Stimulated activated CD8-positive, alpha-beta memory T cell treated with anti-CD3 and anti-CD28 coated beads, Interleukin-2, amount 100 ng/mL, for 48 hours (primary cell): ENCODE results near the gene USP16.

Experiments used
- DNase-seq, 2 donors: peaks; one replicate each; pipeline ENCODE4 v3.0.0-alpha.2; 2020; ENCODE audit warnings: low read depth in 2 of 2

Gene USP16

DNA sequence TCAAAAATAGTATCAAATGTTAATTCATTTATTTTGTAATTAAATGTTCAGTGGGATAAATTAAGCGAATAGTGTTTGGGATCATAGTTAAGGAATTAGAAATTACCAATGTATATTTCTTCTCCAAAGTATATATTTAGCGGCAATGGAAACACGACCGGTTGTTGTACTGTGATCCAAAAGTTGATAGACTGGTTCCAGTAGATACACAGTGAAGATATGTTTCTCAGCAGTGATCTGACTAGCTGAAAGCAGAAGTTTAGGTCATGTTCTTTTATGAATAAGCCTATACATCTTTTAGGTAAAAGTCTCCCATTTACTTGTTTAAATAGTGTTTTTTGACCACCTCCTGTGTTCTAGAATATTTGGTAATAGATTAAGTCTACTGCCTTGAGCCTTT, 8.8 kb downstream of the USP16 start:
- no peak for DNase-seq

DNA sequence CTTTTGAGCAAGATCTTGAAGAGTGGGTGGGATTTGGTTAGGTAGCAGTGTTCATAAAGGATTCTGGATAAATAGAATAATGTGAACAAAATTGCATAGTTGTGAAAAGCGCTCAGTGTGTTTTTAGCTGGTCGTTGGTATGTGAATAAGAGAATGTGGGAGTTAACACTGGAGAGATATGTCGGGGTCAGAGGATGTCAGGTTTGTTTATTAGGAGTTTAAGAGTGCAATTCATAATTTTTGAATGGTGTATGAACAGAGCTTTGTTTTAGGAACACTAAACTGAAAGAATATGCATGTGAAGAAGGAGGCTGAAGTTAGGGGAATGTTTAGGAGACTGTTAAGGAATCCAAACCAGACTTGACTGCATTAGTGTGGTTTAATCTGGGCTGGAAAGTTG, 9.4 kb downstream of the USP16 start:
- no peak for DNase-seq

DNA sequence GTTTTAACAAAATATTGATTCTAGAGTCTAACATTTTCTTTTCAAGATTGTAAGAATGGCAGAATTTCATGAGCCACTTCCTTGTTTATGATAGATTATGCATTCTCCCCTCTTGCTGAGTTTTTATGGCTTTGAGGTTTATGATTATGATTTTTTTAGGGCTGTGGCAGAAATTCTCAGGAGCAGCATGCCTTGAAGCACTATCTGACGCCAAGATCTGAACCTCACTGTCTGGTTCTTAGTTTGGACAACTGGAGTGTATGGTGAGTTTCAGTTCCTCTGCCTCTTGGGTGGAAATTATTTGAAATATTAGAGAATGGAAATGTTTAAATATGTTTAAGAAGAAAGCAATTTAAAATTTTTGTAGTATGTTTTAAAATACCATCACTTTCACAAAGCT, 10.2 kb downstream of the USP16 start:
- no peak for DNase-seq

GRCh38 chr21:29052224-29052623, 27.8 kb downstream of the USP16 start:
- DNase-seq: no peak

GRCh38 chr21:29053011-29053553, 28.6 kb downstream of the USP16 start:
- no peak for DNase-seq

DNA sequence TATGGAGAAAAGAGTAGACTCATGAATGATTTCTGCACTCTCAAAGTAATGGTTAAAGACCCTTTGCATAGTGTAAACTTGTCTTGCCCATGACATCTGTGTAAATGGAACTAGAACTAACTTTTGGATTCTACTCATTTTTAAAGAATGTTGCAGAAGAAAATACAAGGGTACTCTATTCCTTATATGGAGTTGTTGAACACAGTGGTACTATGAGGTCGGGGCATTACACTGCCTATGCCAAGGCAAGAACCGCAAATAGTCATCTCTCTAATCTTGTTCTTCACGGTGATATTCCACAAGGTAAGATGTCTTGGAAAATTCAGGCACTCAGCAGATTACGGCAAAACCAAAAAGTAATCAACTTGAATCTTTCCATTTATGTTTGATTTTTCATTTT, 29.2 kb downstream of the USP16 start:
- DNase-seq: no peak

DNA sequence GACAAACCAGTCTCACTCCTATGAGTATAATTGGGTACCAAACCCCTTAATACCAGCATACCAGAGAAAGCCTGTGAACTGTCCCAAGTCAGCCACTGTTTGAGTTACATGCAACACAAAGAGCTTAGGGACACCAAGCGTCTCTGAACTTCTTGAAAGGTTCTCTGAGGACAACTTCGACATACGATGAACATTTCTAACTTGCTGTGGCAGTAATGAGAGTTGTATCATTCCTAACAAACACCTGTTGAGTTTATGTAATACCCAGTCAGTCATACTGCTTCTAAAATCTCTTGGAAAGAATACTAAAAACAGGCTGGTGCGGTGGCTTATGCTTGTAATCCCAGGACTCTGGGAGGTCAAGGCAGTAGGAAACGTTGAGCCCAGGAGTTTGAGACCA, 30.6 kb downstream of the USP16 start:
- DNase-seq: no peak

GRCh38 chr21:29056005-29056404, 31.5 kb downstream of the USP16 start:
- no peak for DNase-seq

DNA sequence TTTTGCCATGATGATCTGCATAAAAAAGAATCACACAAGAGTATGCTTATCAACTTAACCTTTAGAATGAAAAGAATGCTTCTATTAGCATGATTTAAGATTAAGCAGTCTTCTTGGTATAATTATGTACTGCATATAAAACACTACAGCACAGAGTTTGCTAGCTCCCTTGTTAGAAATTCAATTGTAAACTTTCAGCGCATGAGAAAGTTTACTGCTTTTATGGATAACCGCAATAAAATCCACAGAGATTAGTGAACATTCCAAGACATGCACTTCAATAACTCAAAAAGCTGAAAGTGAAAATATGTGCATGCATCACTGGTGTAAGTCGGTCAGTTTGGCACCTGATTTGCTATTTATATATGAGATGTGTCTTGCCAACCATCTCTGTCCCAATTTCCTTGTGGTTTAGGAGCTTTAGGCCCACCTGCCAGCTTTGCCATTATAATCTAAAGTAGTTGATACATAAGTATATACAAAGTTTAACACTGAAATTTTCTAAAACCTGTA, 32.1 kb downstream of the USP16 start:
- DNase-seq: no peak

DNA sequence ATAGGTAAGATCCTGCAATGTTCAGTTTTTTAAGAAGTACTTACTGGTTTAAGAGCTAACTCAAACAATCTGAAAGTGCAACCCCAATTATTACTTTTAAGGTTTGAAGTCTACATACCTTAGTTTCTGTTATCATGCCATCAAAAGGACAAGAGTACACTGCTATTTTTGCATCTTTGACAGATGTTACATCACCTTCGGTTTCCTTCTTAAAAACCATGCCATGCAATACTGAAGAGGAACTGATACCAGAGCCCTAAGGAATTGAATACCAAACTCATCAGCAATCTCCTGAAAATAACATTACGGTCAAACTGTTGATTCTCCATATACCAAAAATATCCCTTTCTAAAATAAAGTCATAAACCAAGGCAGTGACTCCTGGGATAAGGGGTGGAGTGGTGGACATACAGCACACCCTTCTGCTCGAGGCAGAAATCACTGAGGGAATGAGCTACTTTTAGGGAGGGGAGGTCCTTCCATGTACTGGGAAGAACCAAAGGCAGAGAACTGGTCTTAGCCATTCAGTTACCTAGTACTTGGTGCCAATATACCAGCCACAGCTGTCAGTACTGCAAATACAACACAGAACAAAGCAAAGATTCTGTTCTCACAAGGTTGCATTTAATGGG, 40.5 kb downstream of the USP16 start:
- DNase-seq: no peak

GRCh38 chr21:29072873-29073221, 48.4 kb downstream of the USP16 start:
- no peak for DNase-seq

DNA sequence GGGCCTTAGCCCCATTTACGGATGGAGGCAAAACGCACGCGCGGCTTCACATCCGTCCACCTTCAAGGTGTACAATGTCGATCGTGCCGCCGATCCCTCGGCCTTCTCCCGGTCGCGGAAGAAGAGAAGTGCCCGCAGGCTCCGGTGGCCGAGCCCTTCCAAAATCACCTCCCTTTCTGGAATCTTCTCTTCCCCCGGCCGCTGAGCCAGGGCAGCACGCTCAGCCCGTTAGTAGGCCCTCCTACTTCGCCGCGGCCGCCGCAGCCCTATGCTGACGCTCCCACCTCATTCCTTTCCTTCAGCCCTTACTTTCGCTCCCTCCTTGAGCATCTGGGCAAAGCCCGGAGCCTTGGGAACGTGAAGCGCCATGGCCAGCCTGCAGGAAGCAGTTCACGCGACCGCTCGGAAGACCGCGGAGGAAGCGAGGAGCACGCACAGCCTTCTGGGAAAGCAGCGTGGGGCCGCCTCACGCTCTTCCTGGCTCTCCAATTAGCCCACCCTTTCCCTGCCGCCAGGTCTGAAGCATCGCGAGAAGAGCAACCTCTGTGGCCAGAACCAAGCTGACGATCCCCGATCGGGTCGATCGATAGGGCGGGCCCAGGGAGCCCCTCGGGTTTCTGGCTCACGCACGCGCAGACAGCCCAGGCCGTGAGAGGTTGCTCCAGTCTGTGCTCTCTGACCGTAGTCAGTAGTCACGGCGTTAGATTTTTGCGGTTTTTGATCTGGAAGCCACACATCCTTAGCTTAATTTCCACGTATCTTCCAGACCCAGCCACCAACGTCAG, 48.9 kb downstream of the USP16 start, which contains the start of gene CCT8:
CCT8 (minus strand) TSS at position 427 of the 785 bp plus-strand sequence; CDS start at position 369, 58 bp downstream.
- peak; percentile 96 to 97 for DNase-seq

GRCh38 chr21:29074007-29074376, 49.5 kb downstream of the USP16 start:
- DNase-seq: no peak

- no peak for DNase-seq
Measured at GRCh38 chr21:29074783-29075182, 50.3 kb downstream of the USP16 start.

DNA sequence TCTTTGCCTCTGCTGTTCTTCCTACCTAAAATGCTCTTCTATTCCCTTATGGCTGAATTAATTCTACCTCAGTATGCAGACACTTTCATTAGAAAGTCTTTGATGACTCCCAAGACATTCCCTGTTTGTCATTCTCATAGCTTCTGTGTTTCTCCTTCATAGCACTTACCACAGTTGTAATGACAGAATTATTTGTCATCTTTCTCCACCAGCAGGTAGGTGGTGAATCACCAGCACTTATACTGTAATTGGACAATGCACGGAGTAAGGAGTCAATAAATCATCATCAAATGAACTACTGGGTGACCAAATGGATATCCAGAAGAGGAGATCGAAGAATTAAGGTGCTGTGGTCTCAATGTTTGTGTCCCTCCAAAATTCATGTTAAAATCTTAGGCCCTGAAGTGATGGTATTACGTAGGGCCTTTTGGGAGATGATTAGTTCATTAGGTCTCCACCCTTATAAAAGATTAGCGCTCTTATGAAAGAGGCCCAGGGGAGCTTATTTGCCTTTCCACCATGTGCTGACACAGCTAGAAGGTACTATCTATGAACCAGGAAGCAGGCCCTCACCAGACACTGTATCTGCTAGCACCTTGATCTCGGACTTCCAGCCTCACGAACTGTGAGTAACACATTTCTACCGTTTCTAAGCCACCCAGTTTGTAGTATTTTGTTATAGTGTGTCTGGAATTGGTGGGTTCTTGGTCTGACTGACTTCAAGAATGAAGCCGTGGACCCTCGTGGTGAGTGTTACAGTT, 51.4 kb downstream of the USP16 start:
- DNase-seq: no peak

GRCh38 chr21:29076731-29077640, 52.5 kb downstream of the USP16 start:
- peak in 1 of 2 donors; percentile 51 for DNase-seq

DNA sequence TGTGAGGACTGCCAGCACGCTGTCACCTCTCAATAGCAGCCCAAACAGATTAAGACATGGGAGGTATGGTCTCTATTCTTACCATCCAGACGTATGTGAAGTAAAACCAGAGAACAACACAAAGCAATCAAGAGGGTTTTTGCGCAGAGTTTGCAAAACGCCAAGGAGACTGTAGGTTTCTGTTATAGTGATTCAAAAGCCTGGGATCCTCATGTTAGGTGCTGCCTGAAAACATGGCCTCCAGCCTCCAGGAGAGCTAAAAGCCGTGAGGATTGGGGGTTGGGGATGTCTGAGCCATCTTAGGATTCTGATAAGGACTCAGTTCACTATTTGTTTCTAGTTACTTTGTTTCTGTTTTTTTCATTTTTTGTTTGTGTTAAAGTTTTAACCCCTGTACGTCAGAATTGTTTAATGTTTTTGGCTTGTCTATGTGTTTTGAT, 53.2 kb downstream of the USP16 start:
- no peak for DNase-seq

- no peak for DNase-seq
Measured at GRCh38 chr21:29078869-29079767, 54.6 kb downstream of the USP16 start.

DNA sequence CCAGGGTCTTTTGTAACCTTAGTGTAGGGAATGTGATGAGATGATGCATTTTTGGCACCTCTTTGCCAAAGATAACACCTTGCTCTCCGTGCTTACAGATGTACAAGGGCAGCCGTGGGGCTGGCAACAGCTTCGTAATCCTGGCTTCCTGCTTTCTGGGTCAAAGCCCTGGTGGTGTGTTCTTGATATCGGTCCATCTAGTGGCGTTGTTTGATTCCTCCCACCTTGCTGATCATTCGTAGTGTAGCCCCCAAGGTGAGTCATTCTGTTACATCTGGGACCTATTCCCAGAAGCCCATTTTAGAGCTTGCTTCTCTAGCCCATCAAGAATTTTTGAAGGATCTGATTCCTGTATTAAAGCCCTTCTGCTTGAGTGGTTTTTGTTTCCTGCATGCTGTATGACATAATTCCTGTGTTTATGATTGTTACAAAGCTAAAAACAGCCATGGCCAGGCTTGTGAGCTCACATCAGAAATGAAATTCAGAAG, 56.0 kb downstream of the USP16 start:
- no peak for DNase-seq
